Measurements from ENCODE around the gene UBA1. TPM values are rescaled to one million over a fixed set of nuclear protein-coding genes. Genes with fewer than 3 reads are reported as not detected.

Gene UBA1
- polyA plus RNA-seq, 1 donor (not counting 4 experiments of a cell fraction or from before 2014, with no cell fraction given): 236 TPM

- TF ChIP-seq EZH2 (IDR thresholded peaks at IDR 0.05; ENCODE audit: low read length) (no peak), CTCF (optimal IDR thresholded peaks at IDR 0.05 in 1 of 3, IDR thresholded peaks at IDR 0.05 in 1 of 3, conservative IDR thresholded peaks at IDR 0.05 in 1 of 3; ENCODE audit: extremely low read depth in 1 of 3, insufficient read depth in 2 of 3, low read length in 3 of 3) (no peak)
- H3K4me1 ChIP-seq (ENCODE audit: control insufficient read depth, extremely low read depth, insufficient read depth, low read length): no peaks in the 10 kb centered on the region
- no peak overlapping the region for H3K9ac ChIP-seq (ENCODE audit: control insufficient read depth, extremely low read depth, insufficient read depth, low read length)
- no peak overlapping the region for H3K27ac ChIP-seq (ENCODE audit: control insufficient read depth, insufficient read depth, low read length)
- dilution Hi-C loops (cut with MboI; ENCODE audit: extremely low pct_ligation_motif_present, low sequenced_read_pairs): no loop called here
- H3K36me3 ChIP-seq (ENCODE audit: control insufficient read depth in 2 of 2, extremely low read depth in 1 of 2, insufficient read depth in 2 of 2, low read length in 2 of 2): no peaks in the 10 kb centered on the region
- H3K27me3 ChIP-seq (ENCODE audit: control insufficient read depth, extremely low read depth, insufficient read depth, low read length): no peaks in the 10 kb centered on the region
- DNase-seq (ENCODE audit: low read depth, low spot score) (no peak), FAIRE-seq (no peak)
- H3K79me2 ChIP-seq (ENCODE audit: control insufficient read depth, insufficient read depth, low read length): no peaks in the 10 kb centered on the region
- no peaks in the 10 kb centered on the region for H3K9me1 ChIP-seq (ENCODE audit: control insufficient read depth, extremely low read depth, insufficient read depth, low read length)
- no peaks in the 10 kb centered on the region for H3K9me3 ChIP-seq (ENCODE audit: control insufficient read depth, low read depth, low read length)
- no peak overlapping the region for H3K4me3 ChIP-seq (ENCODE audit: control insufficient read depth in 2 of 3, extremely low read depth in 1 of 3, insufficient read depth in 2 of 3, low read depth in 1 of 3, low read length in 3 of 3)
- no peak overlapping the region for H3K4me2 ChIP-seq (ENCODE audit: control insufficient read depth, extremely low read depth, insufficient read depth, low read depth, low read length)
- H2AFZ ChIP-seq (ENCODE audit: control insufficient read depth, low read length): no peak overlapping the region
- H4K20me1 ChIP-seq (ENCODE audit: control insufficient read depth, extremely low read depth, insufficient read depth, low read length): no peaks in the 10 kb centered on the region
Measured at GRCh38 chrX:47242321-47242720, 48.7 kb downstream of the UBA1 start.

GRCh38 chrX:47243351-47243750 lies 49.7 kb downstream of the UBA1 start:
- DNase-seq (ENCODE audit: low read depth, low spot score): no peak
- Histone ChIP-seq H3K4me3 (ENCODE audit: control insufficient read depth in 2 of 3, extremely low read depth in 1 of 3, insufficient read depth in 2 of 3, low read depth in 1 of 3, low read length in 3 of 3) (no peak overlapping the region), H3K4me2 (ENCODE audit: control insufficient read depth, extremely low read depth, insufficient read depth, low read depth, low read length) (no peak overlapping the region), H3K9ac (ENCODE audit: control insufficient read depth, extremely low read depth, insufficient read depth, low read length) (no peak overlapping the region), H3K9me1 (ENCODE audit: control insufficient read depth, extremely low read depth, insufficient read depth, low read length) (no peaks in the 10 kb centered on the region), H3K27me3 (ENCODE audit: control insufficient read depth, extremely low read depth, insufficient read depth, low read length) (no peaks in the 10 kb centered on the region), H4K20me1 (ENCODE audit: control insufficient read depth, extremely low read depth, insufficient read depth, low read length) (no peaks in the 10 kb centered on the region), H3K4me1 (ENCODE audit: control insufficient read depth, extremely low read depth, insufficient read depth, low read length) (no peaks in the 10 kb centered on the region), H3K27ac (ENCODE audit: control insufficient read depth, insufficient read depth, low read length) (no peak overlapping the region), H3K79me2 (ENCODE audit: control insufficient read depth, insufficient read depth, low read length) (no peaks in the 10 kb centered on the region), H2AFZ (ENCODE audit: control insufficient read depth, low read length) (no peak overlapping the region), H3K9me3 (ENCODE audit: control insufficient read depth, low read depth, low read length) (no peaks in the 10 kb centered on the region), H3K36me3 (ENCODE audit: control insufficient read depth in 2 of 2, extremely low read depth in 1 of 2, insufficient read depth in 2 of 2, low read length in 2 of 2) (no peaks in the 10 kb centered on the region)
- no peak for FAIRE-seq
- TF ChIP-seq EZH2 (IDR thresholded peaks at IDR 0.05; ENCODE audit: low read length): no peak
- dilution Hi-C loops (cut with MboI; ENCODE audit: extremely low pct_ligation_motif_present, low sequenced_read_pairs): no loop called here

DNA sequence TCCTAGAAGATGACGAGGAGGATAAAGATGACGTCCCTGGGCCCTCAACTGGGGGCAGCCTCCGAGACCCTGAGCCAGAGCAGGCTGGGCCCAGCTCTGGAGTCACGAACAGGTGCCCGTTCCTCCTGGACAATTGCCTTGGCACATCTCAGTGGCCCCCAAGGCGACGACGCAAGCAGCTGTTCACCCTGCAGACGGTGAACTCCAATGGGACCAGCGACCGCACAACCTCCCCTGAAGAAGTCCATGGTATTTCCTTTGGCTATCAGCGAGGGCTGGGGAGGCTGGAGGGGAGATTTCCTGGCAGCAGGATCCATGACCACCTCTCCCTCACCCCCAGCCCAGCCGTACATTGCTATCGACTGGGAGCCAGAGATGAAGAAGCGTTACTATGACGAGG lies 51.0 kb downstream of the UBA1 start:
- Histone ChIP-seq H3K36me3 (ENCODE audit: control insufficient read depth in 2 of 2, extremely low read depth in 1 of 2, insufficient read depth in 2 of 2, low read length in 2 of 2) (no peaks in the 10 kb centered on the region), H3K4me3 (ENCODE audit: control insufficient read depth in 2 of 3, extremely low read depth in 1 of 3, insufficient read depth in 2 of 3, low read depth in 1 of 3, low read length in 3 of 3) (no peak overlapping the region), H3K9me3 (ENCODE audit: control insufficient read depth, low read depth, low read length) (no peaks in the 10 kb centered on the region), H3K79me2 (ENCODE audit: control insufficient read depth, insufficient read depth, low read length) (no peaks in the 10 kb centered on the region), H4K20me1 (ENCODE audit: control insufficient read depth, extremely low read depth, insufficient read depth, low read length) (no peaks in the 10 kb centered on the region), H3K9ac (ENCODE audit: control insufficient read depth, extremely low read depth, insufficient read depth, low read length) (no peak overlapping the region), H3K27ac (ENCODE audit: control insufficient read depth, insufficient read depth, low read length) (no peak overlapping the region), H3K4me2 (ENCODE audit: control insufficient read depth, extremely low read depth, insufficient read depth, low read depth, low read length) (no peak overlapping the region), H3K27me3 (ENCODE audit: control insufficient read depth, extremely low read depth, insufficient read depth, low read length) (no peaks in the 10 kb centered on the region), H2AFZ (ENCODE audit: control insufficient read depth, low read length) (no peak overlapping the region), H3K9me1 (ENCODE audit: control insufficient read depth, extremely low read depth, insufficient read depth, low read length) (no peaks in the 10 kb centered on the region), H3K4me1 (ENCODE audit: control insufficient read depth, extremely low read depth, insufficient read depth, low read length) (no peaks in the 10 kb centered on the region)
- dilution Hi-C loops (cut with MboI; ENCODE audit: extremely low pct_ligation_motif_present, low sequenced_read_pairs): no loop called here
- FAIRE-seq: no peak
- no peak for TF ChIP-seq EZH2 (IDR thresholded peaks at IDR 0.05; ENCODE audit: low read length)
- no peak for TF ChIP-seq CTCF (optimal IDR thresholded peaks at IDR 0.05 in 1 of 3, IDR thresholded peaks at IDR 0.05 in 1 of 3, conservative IDR thresholded peaks at IDR 0.05 in 1 of 3; ENCODE audit: extremely low read depth in 1 of 3, insufficient read depth in 2 of 3, low read length in 3 of 3)
- DNase-seq (ENCODE audit: low read depth, low spot score): no peak
